Breast epithelium (tissue), 4 donors: Measurements from ENCODE around the gene SMC5. TPM values are rescaled to one million over a fixed set of nuclear protein-coding genes. Genes with fewer than 3 reads are reported as not detected.

ENCODE experiments used
- DNase-seq, 2 donors: peaks; one replicate each; pipeline ENCODE4 v3.0.0-alpha.2; 2019; ENCODE audit warnings: low spot score in 2 of 2
- H3K27ac ChIP-seq, 2 donors: fragments of 200-600 bp; sonication (generic) in 1 of 2; one replicate each; pipeline ENCODE4 v1.5.1; 2016 to 2019; ENCODE audit warnings: mild to moderate bottlenecking in 1 of 2
- H3K27me3 ChIP-seq, 2 donors: fragments of 200-600 bp; sonication (generic) in 1 of 2; one replicate each; pipeline versions ENCODE4 v1.5.1 to v1.6.0; 2017 to 2019; ENCODE audit warnings: control low read depth in 1 of 2, mild to moderate bottlenecking in 1 of 2
- H3K36me3 ChIP-seq: fragments of 200-600 bp; one replicate; pipeline ENCODE4 v1.5.1; 2019
- H3K4me1 ChIP-seq, 2 donors: fragments of 200-600 bp; sonication (generic); one replicate each; pipeline ENCODE4 v1.5.1; 2016 to 2019; ENCODE audit warnings: control low read depth in 1 of 2
- H3K4me3 ChIP-seq, 3 donors: fragments of 200-600 bp; sonication (generic); 1 replicate in 2 of 3; 2 replicates in 1 of 3; pipeline ENCODE4 v1.5.1; 2016 to 2019; ENCODE audit warnings: mild to moderate bottlenecking in 3 of 3, moderate library complexity in 2 of 3
- H3K9me3 ChIP-seq, 2 donors: fragments of 200-600 bp; sonication (generic) in 1 of 2; one replicate each; pipeline ENCODE4 v1.5.1; 2016 to 2019; ENCODE audit warnings: control low read depth in 1 of 2
- CTCF ChIP-seq, 3 donors: fragments of 450-650 bp; IDR thresholded peaks; one replicate each; pipeline ENCODE4 v1.5.1; 2016 to 2017; ENCODE audit warnings: antibody characterized with exemption in 3 of 3, mild to moderate bottlenecking in 3 of 3, moderate library complexity in 3 of 3
- POLR2A ChIP-seq: fragments of 450-650 bp; IDR thresholded peaks from one replicate; pipeline ENCODE4 v1.6.1; 2016; ENCODE audit warnings: antibody characterized with exemption, mild to moderate bottlenecking, moderate library complexity
- POLR2AphosphoS5 ChIP-seq, 3 donors: sonication (generic); formaldehyde crosslinking; IDR thresholded peaks; one replicate each; pipeline ENCODE4 v1.6.1; 2017; ENCODE audit warnings: antibody characterized with exemption in 3 of 3
- intact Hi-C: fragments of 100-400 bp; cut with DNase I; formaldehyde crosslinking; loops from one replicate; pipeline ENCODE4 v1.15.1; 2023; ENCODE audit warnings: low total_unique reads
- total RNA-seq, 3 donors: library from RNA; depleted of rRNA; stranded (reverse); fragments of >200 nt; gene quantifications; one replicate each; pipeline ENCODE4 v1.1.0, GENCODE V29; 2016

The SMC5 gene
- total RNA-seq, 3 donors from 2014 or later, result 23.4 to 62.2 (median 43.9) TPM

- peaks cover 0 to 20% of the 10 kb centered on the region in 2 donors for H3K4me1 ChIP-seq
- DNase-seq, result no peak
- no peaks in the 10 kb centered on the region for H3K9me3 ChIP-seq
- H3K4me3 ChIP-seq, result peak overlapping the region in 1 of 3 donors; percentile 2
- intact Hi-C loops, result no loop called here
- H3K27ac ChIP-seq, result peak overlapping the region; percentile 44 to 49
- no peaks in the 10 kb centered on the region for H3K27me3 ChIP-seq
- H3K36me3 ChIP-seq, result no peaks in the 10 kb centered on the region
- TF ChIP-seq CTCF (IDR thresholded peaks at IDR 0.05), result no peak
- TF ChIP-seq POLR2A, result no peak
- TF ChIP-seq POLR2AphosphoS5 (IDR thresholded peaks at IDR 0.05), result no peak
These were observed 3.6 kb downstream of the SMC5 start for GRCh38 chr9:70262366-70262765.

- Histone ChIP-seq H3K27ac (peak overlapping the region; percentile 44 to 49), H3K4me3 (peak overlapping the region in 1 of 3 donors; percentile 2), H3K4me1 (peaks cover 0 to 19% of the 10 kb centered on the region in 2 donors), H3K9me3 (no peaks in the 10 kb centered on the region), H3K36me3 (no peaks in the 10 kb centered on the region), H3K27me3 (no peaks in the 10 kb centered on the region)
- intact Hi-C loops, result loop anchor here (1.0 kb wide), 1 partner anchor 11 kb away; no protein-coding TSS in a partner anchor
- TF ChIP-seq POLR2AphosphoS5 (IDR thresholded peaks at IDR 0.05) (no peak), POLR2A (no peak), CTCF (IDR thresholded peaks at IDR 0.05) (no peak)
- DNase-seq, result no peak
These were observed 4.2 kb downstream of the SMC5 start for GRCh38 chr9:70262948-70263347.

GRCh38 chr9:70263421-70263820, 4.6 kb downstream of the SMC5 start:
- Histone ChIP-seq H3K9me3 (no peaks in the 10 kb centered on the region), H3K36me3 (no peaks in the 10 kb centered on the region), H3K4me1 (peaks cover 0 to 19% of the 10 kb centered on the region in 2 donors), H3K4me3 (peak overlapping the region in 1 of 3 donors; percentile 2), H3K27me3 (no peaks in the 10 kb centered on the region), H3K27ac (peak overlapping the region; percentile 44 to 49)
- intact Hi-C loops, result loop anchor here (1.0 kb wide), 1 partner anchor 11 kb away; no protein-coding TSS in a partner anchor
- no peak for DNase-seq
- TF ChIP-seq POLR2AphosphoS5 (IDR thresholded peaks at IDR 0.05) (no peak), CTCF (IDR thresholded peaks at IDR 0.05) (no peak), POLR2A (no peak)

- H3K4me3 ChIP-seq, result no peak overlapping the region
- H3K27me3 ChIP-seq, result no peaks in the 10 kb centered on the region
- no peaks in the 10 kb centered on the region for H3K4me1 ChIP-seq
- no peak for DNase-seq
- no peaks in the 10 kb centered on the region for H3K36me3 ChIP-seq
- intact Hi-C loops, result no loop called here
- H3K9me3 ChIP-seq, result no peaks in the 10 kb centered on the region
- no peak overlapping the region for H3K27ac ChIP-seq
- TF ChIP-seq CTCF (IDR thresholded peaks at IDR 0.05) (no peak), POLR2A (no peak), POLR2AphosphoS5 (IDR thresholded peaks at IDR 0.05) (no peak)
These were observed 19.5 kb downstream of the SMC5 start for GRCh38 chr9:70278305-70278704.

- Histone ChIP-seq H3K9me3 (no peaks in the 10 kb centered on the region), H3K27ac (no peak overlapping the region), H3K4me1 (no peaks in the 10 kb centered on the region), H3K4me3 (no peak overlapping the region), H3K27me3 (no peaks in the 10 kb centered on the region), H3K36me3 (no peaks in the 10 kb centered on the region)
- DNase-seq, result no peak
- intact Hi-C loops, result no loop called here
- TF ChIP-seq POLR2AphosphoS5 (IDR thresholded peaks at IDR 0.05) (no peak), CTCF (IDR thresholded peaks at IDR 0.05) (no peak), POLR2A (no peak)
These were observed 25.1 kb downstream of the SMC5 start for GRCh38 chr9:70283848-70284247.
